Karpas-422 (cell line): ENCODE measurements around the gene MYEF2. TPM values are rescaled to one million over a fixed set of nuclear protein-coding genes. Genes with fewer than 3 reads are reported as not detected.
A peak's percentile ranks its signal among the peaks of the same experiment; 100 is the strongest.

Source experiments
- DNase-seq: peaks from one replicate; pipeline ENCODE4 v3.0.0-alpha.2; 2015
- H2AFZ ChIP-seq: fragments of 200-600 bp; sonication (generic); 2 replicates; pipeline ENCODE4 v1.6.1; 2014; ENCODE audit warnings: antibody characterized with exemption, low read length, mixed read lengths
- H3K27ac ChIP-seq: fragments of 200-600 bp; sonication (generic); 2 replicates; pipeline ENCODE4 v1.5.1; 2014; ENCODE audit warnings: mild to moderate bottlenecking, low read length, moderate library complexity
- H3K27me3 ChIP-seq: fragments of 200-600 bp; sonication (generic); 2 replicates; pipeline ENCODE4 v1.6.1; 2014; ENCODE audit warnings: low read length, mixed read lengths
- H3K36me3 ChIP-seq: fragments of 200-600 bp; sonication (generic); 2 replicates; pipeline ENCODE4 v1.6.1; 2014; ENCODE audit warnings: low read length, mixed read lengths; ENCODE audit not compliant: insufficient read depth
- H3K4me1 ChIP-seq: fragments of 200-600 bp; sonication (generic); 2 replicates; pipeline ENCODE4 v1.6.1; 2014; ENCODE audit warnings: mild to moderate bottlenecking, low read length, mixed read lengths
- H3K4me2 ChIP-seq: fragments of 200-600 bp; sonication (generic); 2 replicates; pipeline ENCODE4 v1.6.1; 2014; ENCODE audit warnings: low read length, low read depth, mild to moderate bottlenecking; ENCODE audit not compliant: poor library complexity, severe bottlenecking
- H3K4me3 ChIP-seq: fragments of 200-600 bp; sonication (generic); 2 replicates; pipeline ENCODE4 v1.5.1; 2014; ENCODE audit warnings: mild to moderate bottlenecking, antibody characterized with exemption, low read length, mixed read lengths
- H3K79me2 ChIP-seq: fragments of 200-600 bp; sonication (generic); 2 replicates; pipeline ENCODE4 v1.6.1; 2014; ENCODE audit warnings: mild to moderate bottlenecking, low read length, mixed read lengths
- H3K9ac ChIP-seq: fragments of 200-600 bp; sonication (generic); 2 replicates; pipeline ENCODE4 v1.6.0; 2014; ENCODE audit warnings: low read length
- H3K9me2 ChIP-seq: fragments of 200-600 bp; sonication (generic), shearing (Covaris generic); replicated peaks from 2 replicates; pipeline ENCODE4 v1.6.0; 2014; ENCODE audit warnings: mild to moderate bottlenecking, low read length, moderate library complexity; ENCODE audit not compliant: insufficient read depth
- H3K9me3 ChIP-seq: fragments of 300-700, 200-600 bp; sonication (generic); 2 replicates; pipeline ENCODE4 v1.6.1; 2014; ENCODE audit warnings: low read length, mixed read lengths
- H4K20me1 ChIP-seq: fragments of 200-600 bp; sonication (generic); 2 replicates; pipeline ENCODE4 v1.6.1; 2014; ENCODE audit warnings: mild to moderate bottlenecking, antibody characterized with exemption, low read length, low read depth; ENCODE audit not compliant: insufficient read depth
- total RNA-seq: library from RNA; depleted of rRNA; stranded (reverse); fragments of >200 nt; shearing (Covaris generic); gene quantifications from 2 replicates; pipeline ENCODE4 v1.2.3, GENCODE V29; 2014; ENCODE audit warnings: low replicate concordance; rRNA removed

The MYEF2 gene
- total RNA-seq, 1 experiment from 2014 or later, result 50.0 TPM

- H3K4me2 ChIP-seq, result no peak overlapping the region
- H2AFZ ChIP-seq, result no peak overlapping the region
- H3K27me3 ChIP-seq, result no peaks in the 10 kb centered on the region
- H3K9me3 ChIP-seq, result no peaks in the 10 kb centered on the region
- no peak for DNase-seq
- no peak overlapping the region for H3K27ac ChIP-seq
- no peaks in the 10 kb centered on the region for H3K79me2 ChIP-seq
- H4K20me1 ChIP-seq, result no peaks in the 10 kb centered on the region
- H3K36me3 ChIP-seq, result no peaks in the 10 kb centered on the region
- no peaks in the 10 kb centered on the region for H3K9me2 ChIP-seq
- H3K4me3 ChIP-seq, result no peak overlapping the region
- H3K4me1 ChIP-seq, result no peaks in the 10 kb centered on the region
- H3K9ac ChIP-seq, result no peak overlapping the region
These were observed 92.5 kb downstream of the MYEF2 start for GRCh38 chr15:48085591-48085930.

- Histone ChIP-seq H3K4me3 (no peak overlapping the region), H3K9me2 (no peaks in the 10 kb centered on the region), H3K4me1 (no peaks in the 10 kb centered on the region), H3K27me3 (no peaks in the 10 kb centered on the region), H3K4me2 (no peak overlapping the region), H3K9me3 (no peaks in the 10 kb centered on the region), H3K36me3 (no peaks in the 10 kb centered on the region), H3K27ac (no peak overlapping the region), H4K20me1 (no peaks in the 10 kb centered on the region), H3K9ac (no peak overlapping the region), H2AFZ (no peak overlapping the region), H3K79me2 (no peaks in the 10 kb centered on the region)
- DNase-seq, result peak; percentile 59
These were observed 93.1 kb downstream of the MYEF2 start for GRCh38 chr15:48084759-48085590.

Other genes starting within 250 kb of the MYEF2 start
- gene SLC24A5, start 57.3 kb downstream of the MYEF2 start, total RNA-seq, result not detected in 2 replicates
- not detected in 2 replicates for gene CTXN2, start 13.4 kb upstream of the MYEF2 start, total RNA-seq
- gene SLC12A1, start 28.0 kb upstream of the MYEF2 start, total RNA-seq, result not detected in 2 replicates
- gene DUT, start 153.1 kb upstream of the MYEF2 start, total RNA-seq, result 147 and 155 TPM in 2 replicates